SK-N-MC (cell line): ENCODE data around the gene IQSEC1.

Experiments used
- EZH2 ChIP-seq: fragments of 200-600 bp; sonication (generic); IDR thresholded peaks from one replicate; pipeline ENCODE4 v1.6.1; 2017; ENCODE audit warnings: antibody characterized with exemption
- FOXP2 ChIP-seq: optimal IDR thresholded peaks from 2 replicates; pipeline ENCODE3; 2011; ENCODE audit warnings: mild to moderate bottlenecking, moderate library complexity; ENCODE audit not compliant: insufficient read depth; ENCODE audit errors: extremely low read length, control extremely low read depth
- POLR2AphosphoS5 ChIP-seq: IDR thresholded peaks from 2 replicates; pipeline ENCODE4 v1.6.1; 2012; ENCODE audit warnings: mild to moderate bottlenecking, low read depth, low read length, borderline replicate concordance

DNA sequence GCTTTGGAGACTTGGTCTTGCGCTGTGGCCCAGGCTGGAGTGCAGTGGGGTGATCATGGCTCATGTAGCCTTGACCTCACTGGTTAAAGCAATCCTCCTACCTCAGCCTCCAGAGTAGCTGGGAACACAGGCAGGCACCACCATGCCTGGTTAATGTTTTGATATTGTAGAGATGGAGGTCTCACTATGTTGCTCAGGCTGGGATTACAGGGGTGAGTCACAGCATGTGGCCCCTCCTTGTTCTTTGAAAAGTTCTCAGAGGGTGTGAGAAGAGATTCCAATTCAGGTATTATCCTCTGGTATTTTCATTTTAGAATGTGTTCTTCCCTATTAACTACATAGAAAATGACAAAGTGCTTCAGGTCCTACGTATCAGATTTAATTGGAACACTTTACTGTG lies 180.0 kb downstream of the IQSEC1 start:
- TF ChIP-seq EZH2 (no peak), POLR2AphosphoS5 (no peak), FOXP2 (no peak)
